ENCODE results near the gene ITPRID2. TPM values are rescaled to one million over a fixed set of nuclear protein-coding genes. Genes with fewer than 3 reads are reported as not detected.

The ITPRID2 gene
- total and polyA plus RNA-seq, 7 donors = 31.6 to 73.3 (median 56.4) TPM

GRCh38 chr2:181877181-181877664 lies 14.3 kb upstream of the ITPRID2 start:
- WGBS, 3 donors = 63 to 71% (median 68%) methylated on average over 2 of the region's 2 CpGs
- ATAC-seq (no peak), DNase-seq (no peak)
- Histone ChIP-seq H3K27ac (no peak overlapping the region), H3K9me3 (no peaks in the 10 kb centered on the region), H3K4me3 (no peak overlapping the region), H3K27me3 (ENCODE audit: insufficient read depth in 3 of 3, low read length in 2 of 3) (peaks cover 0 to 2% (median 0%) of the 10 kb centered on the region in 3 donors), H3K36me3 (ENCODE audit: insufficient read depth in 1 of 2, low read depth in 1 of 2) (no peaks in the 10 kb centered on the region), H3K4me1 (no peaks in the 10 kb centered on the region)
- intact Hi-C loops (cut with DNase I) = no loop called here
- TF ChIP-seq CTCF (IDR thresholded peaks at IDR 0.05) = no peak

- H3K27ac ChIP-seq = no peak overlapping the region
- peaks cover 0 to 2% (median 0%) of the 10 kb centered on the region in 3 donors for H3K27me3 ChIP-seq (ENCODE audit: insufficient read depth in 3 of 3, low read length in 2 of 3)
- no peaks in the 10 kb centered on the region for H3K4me1 ChIP-seq
- 33 to 38% (median 33%) methylated on average over 2 of the region's 2 CpGs for WGBS, 3 donors
- H3K36me3 ChIP-seq (ENCODE audit: insufficient read depth in 1 of 2, low read depth in 1 of 2) = no peaks in the 10 kb centered on the region
- no peak overlapping the region for H3K4me3 ChIP-seq
- intact Hi-C loops (cut with DNase I) = no loop called here
- TF ChIP-seq CTCF (IDR thresholded peaks at IDR 0.05) = no peak
- no peak for ATAC-seq
- no peak for DNase-seq
- no peaks in the 10 kb centered on the region for H3K9me3 ChIP-seq
Observed at GRCh38 chr2:181878448-181878847, 13.1 kb upstream of the ITPRID2 start.

GRCh38 chr2:181879295-181879694 lies 12.2 kb upstream of the ITPRID2 start:
- intact Hi-C loops (cut with DNase I) = no loop called here
- Histone ChIP-seq H3K36me3 (ENCODE audit: insufficient read depth in 1 of 2, low read depth in 1 of 2) (no peaks in the 10 kb centered on the region), H3K4me3 (no peak overlapping the region), H3K27me3 (ENCODE audit: insufficient read depth in 3 of 3, low read length in 2 of 3) (peaks cover 0 to 2% (median 0%) of the 10 kb centered on the region in 3 donors), H3K27ac (no peak overlapping the region), H3K9me3 (no peaks in the 10 kb centered on the region), H3K4me1 (no peaks in the 10 kb centered on the region)
- no peak for TF ChIP-seq CTCF (IDR thresholded peaks at IDR 0.05)
- ATAC-seq (no peak), DNase-seq (no peak)
- 94 to 99% (median 97%) methylated on average over 2 of the region's 2 CpGs for WGBS, 3 donors

GRCh38 chr2:181882246-181883020 lies 9.1 kb upstream of the ITPRID2 start:
- ATAC-seq (no peak), DNase-seq (no peak)
- TF ChIP-seq CTCF (IDR thresholded peaks at IDR 0.05) = no peak
- H3K27me3 ChIP-seq (ENCODE audit: insufficient read depth in 3 of 3, low read length in 2 of 3) = no peaks in the 10 kb centered on the region
- H3K4me3 ChIP-seq = no peak overlapping the region
- no peaks in the 10 kb centered on the region for H3K4me1 ChIP-seq
- whole genome bisulfite sequencing, 3 donors = 82 to 84% (median 83%) methylated on average over 4 of the region's 4 CpGs
- no peak overlapping the region for H3K27ac ChIP-seq
- no peaks in the 10 kb centered on the region for H3K36me3 ChIP-seq (ENCODE audit: insufficient read depth in 1 of 2, low read depth in 1 of 2)
- intact Hi-C loops (cut with DNase I) = no loop called here
- H3K9me3 ChIP-seq = no peaks in the 10 kb centered on the region
